Measurements from ENCODE around the gene MYL12B. TPM values are rescaled to one million over a fixed set of nuclear protein-coding genes. Genes with fewer than 3 reads are reported as not detected.

MYL12B gene
- total and polyA plus RNA-seq, 12 donors = 153 to 457 (median 198) TPM

DNA sequence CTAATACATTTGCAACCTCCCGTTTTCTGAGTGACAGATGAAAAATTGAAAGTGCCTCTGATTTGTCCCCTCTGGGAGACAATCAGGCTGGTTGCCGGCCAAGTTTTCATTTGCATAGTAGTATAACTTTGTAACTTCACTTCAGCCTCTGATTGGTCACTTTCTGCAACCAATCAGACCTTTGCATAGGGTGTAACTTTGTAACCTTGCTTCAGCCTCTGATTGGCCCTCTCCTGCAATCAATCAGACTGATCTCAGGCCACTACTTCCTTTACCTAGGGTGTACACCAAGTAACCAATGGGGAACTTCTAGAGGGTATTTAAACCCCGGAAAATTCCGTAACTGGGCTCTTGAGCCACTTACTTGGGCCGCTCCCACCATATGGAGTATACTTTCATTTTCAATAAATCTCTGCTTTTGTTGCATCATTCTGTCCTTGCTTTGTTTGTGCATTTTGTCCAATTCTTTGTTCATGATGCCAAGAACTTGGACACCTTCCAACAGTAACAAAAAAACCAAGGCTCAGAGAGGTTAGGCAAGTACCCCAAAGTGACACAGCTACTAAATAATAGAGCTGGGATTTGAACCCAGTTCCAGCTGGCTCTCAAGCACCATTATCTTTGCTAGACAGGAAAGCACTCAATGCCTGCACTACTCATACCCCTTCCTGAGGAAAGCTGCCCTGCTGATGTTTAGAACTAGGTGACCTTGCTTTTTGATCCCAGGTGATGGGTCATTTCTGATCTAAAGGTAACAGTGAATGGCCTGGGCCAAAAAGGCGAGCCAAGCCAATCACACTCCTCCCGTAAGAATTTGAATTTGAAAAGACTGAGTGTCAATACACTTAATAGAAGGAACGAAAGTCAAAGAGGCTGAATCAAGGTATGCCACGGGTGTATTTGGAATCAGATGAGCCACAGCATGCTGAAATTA, 31.3 kb upstream of the MYL12B start:
- TF ChIP-seq, protein P1, sequence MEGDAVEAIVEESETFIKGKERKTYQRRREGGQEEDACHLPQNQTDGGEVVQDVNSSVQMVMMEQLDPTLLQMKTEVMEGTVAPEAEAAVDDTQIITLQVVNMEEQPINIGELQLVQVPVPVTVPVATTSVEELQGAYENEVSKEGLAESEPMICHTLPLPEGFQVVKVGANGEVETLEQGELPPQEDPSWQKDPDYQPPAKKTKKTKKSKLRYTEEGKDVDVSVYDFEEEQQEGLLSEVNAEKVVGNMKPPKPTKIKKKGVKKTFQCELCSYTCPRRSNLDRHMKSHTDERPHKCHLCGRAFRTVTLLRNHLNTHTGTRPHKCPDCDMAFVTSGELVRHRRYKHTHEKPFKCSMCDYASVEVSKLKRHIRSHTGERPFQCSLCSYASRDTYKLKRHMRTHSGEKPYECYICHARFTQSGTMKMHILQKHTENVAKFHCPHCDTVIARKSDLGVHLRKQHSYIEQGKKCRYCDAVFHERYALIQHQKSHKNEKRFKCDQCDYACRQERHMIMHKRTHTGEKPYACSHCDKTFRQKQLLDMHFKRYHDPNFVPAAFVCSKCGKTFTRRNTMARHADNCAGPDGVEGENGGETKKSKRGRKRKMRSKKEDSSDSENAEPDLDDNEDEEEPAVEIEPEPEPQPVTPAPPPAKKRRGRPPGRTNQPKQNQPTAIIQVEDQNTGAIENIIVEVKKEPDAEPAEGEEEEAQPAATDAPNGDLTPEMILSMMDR (IDR thresholded peaks at IDR 0.05) = no peak

GRCh38 chr18:3233004-3233403, 28.9 kb upstream of the MYL12B start:
- H3K36me3 ChIP-seq = no peaks in the 10 kb centered on the region
- ATAC-seq (no peak), DNase-seq (no peak)
- H3K27me3 ChIP-seq = no peaks in the 10 kb centered on the region
- H3K9me3 ChIP-seq = no peaks in the 10 kb centered on the region
- WGBS, 2 donors = 70 to 83% methylated on average over 1 of the region's 1 CpG
- no peak overlapping the region for H3K27ac ChIP-seq
- H3K4me3 ChIP-seq = no peak overlapping the region
- TF ChIP-seq, protein P1 (IDR thresholded peaks at IDR 0.05) = no peak
- intact Hi-C loops (cut with DNase I) = loop anchor here in 2 of 10 donors (10.0 kb wide), 2 partner anchors 48 to 68 kb away; no protein-coding TSS in a partner anchor
- peaks cover 0 to 11% (median 0%) of the 10 kb centered on the region in 9 donors for H3K4me1 ChIP-seq

More for the DNA sequence above, 31.3 kb upstream of the MYL12B start:
- WGBS, 2 donors = 90% methylated on average over 9 of the region's 9 CpGs
- no peaks in the 10 kb centered on the region for H3K27me3 ChIP-seq
- DNase-seq (no peak), ATAC-seq (no peak)
- H3K9me3 ChIP-seq = no peaks in the 10 kb centered on the region
- H3K27ac ChIP-seq = no peak overlapping the region
- intact Hi-C loops (cut with DNase I) = loop anchor here in 2 of 10 donors (10.0 kb wide), 2 partner anchors 46 to 66 kb away; no protein-coding TSS in a partner anchor
- H3K4me1 ChIP-seq = peaks cover 0 to 4% (median 0%) of the 10 kb centered on the region in 9 donors
- no peaks in the 10 kb centered on the region for H3K36me3 ChIP-seq
- H3K4me3 ChIP-seq = no peak overlapping the region

- ATAC-seq (no peak), DNase-seq (no peak)
- no peak overlapping the region for H3K27ac ChIP-seq
- H3K4me1 ChIP-seq = peaks cover 0 to 11% (median 0%) of the 10 kb centered on the region in 9 donors
- H3K4me3 ChIP-seq = no peak overlapping the region
- TF ChIP-seq, protein P1 (IDR thresholded peaks at IDR 0.05) = no peak
- no peaks in the 10 kb centered on the region for H3K27me3 ChIP-seq
- H3K36me3 ChIP-seq = no peaks in the 10 kb centered on the region
- WGBS, 2 donors = 83 to 90% methylated on average over 4 of the region's 4 CpGs
- intact Hi-C loops (cut with DNase I) = loop anchor here in 2 of 10 donors (10.0 kb wide), 2 partner anchors 49 to 69 kb away; no protein-coding TSS in a partner anchor
- H3K9me3 ChIP-seq = no peaks in the 10 kb centered on the region
Observed at GRCh38 chr18:3233433-3234168, 28.3 kb upstream of the MYL12B start.

GRCh38 chr18:3234457-3234856, 27.5 kb upstream of the MYL12B start:
- TF ChIP-seq, protein P1 (IDR thresholded peaks at IDR 0.05) = no peak
- H3K36me3 ChIP-seq = no peaks in the 10 kb centered on the region
- no peaks in the 10 kb centered on the region for H3K9me3 ChIP-seq
- no peak overlapping the region for H3K27ac ChIP-seq
- ATAC-seq = no peak
- WGBS, 2 donors = 65 to 67% methylated on average over 5 of the region's 5 CpGs
- no peak overlapping the region for H3K4me3 ChIP-seq
- no peak for DNase-seq
- intact Hi-C loops (cut with DNase I) = loop anchor here in 2 of 10 donors (10.0 kb wide), 2 partner anchors 50 to 70 kb away; no protein-coding TSS in a partner anchor
- no peaks in the 10 kb centered on the region for H3K27me3 ChIP-seq
- H3K4me1 ChIP-seq = peaks cover 0 to 11% (median 0%) of the 10 kb centered on the region in 9 donors

Measured in heart right ventricle (tissue), 16 donors.